Keratinocyte (primary cell): ENCODE measurements around the gene GSTM1. TPM values are rescaled to one million over a fixed set of nuclear protein-coding genes. Genes with fewer than 3 reads are reported as not detected.

Experiments used
- DNase-seq: peaks from one replicate; pipeline ENCODE4 v3.0.0-alpha.2; 2011; ENCODE audit warnings: low read depth, missing footprints, low spot score
- FAIRE-seq: peaks from 2 replicates; lab custom pipeline; 2011; peaks lifted over from hg19 to GRCh38; lab: Jason Lieb, UNC
- H2AFZ ChIP-seq: 2 replicates; pipeline ENCODE4 v1.6.0; 2012; ENCODE audit warnings: low read length, control low read depth, inconsistent platforms; ENCODE audit not compliant: control insufficient read depth
- H3K27ac ChIP-seq: 2 replicates; pipeline ENCODE4 v1.5.1; 2011; ENCODE audit warnings: low read length; ENCODE audit not compliant: control insufficient read depth, insufficient read depth
- H3K27me3 ChIP-seq: 3 replicates; pipeline ENCODE4 v1.6.0; 2011; ENCODE audit warnings: low read length; ENCODE audit not compliant: control insufficient read depth, insufficient read depth; ENCODE audit errors: extremely low read depth
- H3K36me3 ChIP-seq, 2 experiments: 2 replicates in 1 of 2; 3 replicates in 1 of 2; pipeline ENCODE4 v1.5.1; 2011; ENCODE audit warnings: low read length in 2 of 2, mild to moderate bottlenecking in 1 of 2; ENCODE audit not compliant: control insufficient read depth in 2 of 2, insufficient read depth in 2 of 2; ENCODE audit errors: extremely low read depth in 1 of 2
- H3K4me1 ChIP-seq: 3 replicates; pipeline ENCODE4 v1.5.1; 2011; ENCODE audit warnings: low read length; ENCODE audit not compliant: control insufficient read depth, insufficient read depth; ENCODE audit errors: extremely low read depth
- H3K4me2 ChIP-seq: 3 replicates; pipeline ENCODE4 v1.6.0; 2011; ENCODE audit warnings: low read depth, low read length; ENCODE audit not compliant: control insufficient read depth, insufficient read depth; ENCODE audit errors: extremely low read depth
- H3K4me3 ChIP-seq, 3 experiments: fragments of 200-600 bp in 1 of 3; sonication (generic) in 1 of 3; 2 replicates in 2 of 3; 3 replicates in 1 of 3; pipeline ENCODE4 v1.5.1; 2011 to 2016; ENCODE audit warnings: low read length in 3 of 3, mild to moderate bottlenecking in 3 of 3, control low read depth in 2 of 3, inconsistent platforms in 1 of 3, low read depth in 1 of 3, mixed read lengths in 1 of 3, mixed run types in 1 of 3, moderate library complexity in 1 of 3; ENCODE audit not compliant: control insufficient read depth in 2 of 3, insufficient read depth in 2 of 3; ENCODE audit errors: extremely low read depth in 1 of 3
- H3K79me2 ChIP-seq: 2 replicates; pipeline ENCODE4 v1.6.0; 2012; ENCODE audit warnings: low read length; ENCODE audit not compliant: control insufficient read depth, insufficient read depth
- H3K9ac ChIP-seq: 3 replicates; pipeline ENCODE4 v1.6.0; 2011; ENCODE audit warnings: low read length; ENCODE audit not compliant: control insufficient read depth, insufficient read depth; ENCODE audit errors: extremely low read depth
- H3K9me1 ChIP-seq: 3 replicates; pipeline ENCODE4 v1.6.0; 2011; ENCODE audit warnings: low read length; ENCODE audit not compliant: control insufficient read depth, insufficient read depth; ENCODE audit errors: extremely low read depth
- H3K9me3 ChIP-seq: 2 replicates; pipeline ENCODE4 v1.5.1; 2012; ENCODE audit warnings: low read depth, low read length; ENCODE audit not compliant: control insufficient read depth
- H4K20me1 ChIP-seq: 3 replicates; pipeline ENCODE4 v1.6.0; 2011; ENCODE audit warnings: low read length; ENCODE audit not compliant: control insufficient read depth, insufficient read depth; ENCODE audit errors: extremely low read depth
- CTCF ChIP-seq, 3 experiments: IDR thresholded peaks in 1 of 3; conservative IDR thresholded peaks in 1 of 3; optimal IDR thresholded peaks in 1 of 3; 2 replicates in 2 of 3; 3 replicates in 1 of 3; pipeline versions ENCODE3 to v1.5.1; 2011; ENCODE audit warnings: low read length in 3 of 3, mild to moderate bottlenecking in 3 of 3, moderate library complexity in 2 of 3, control low read depth in 1 of 3, inconsistent platforms in 1 of 3; ENCODE audit not compliant: insufficient read depth in 2 of 3; ENCODE audit errors: extremely low read depth in 1 of 3
- EZH2 ChIP-seq: IDR thresholded peaks from one replicate; pipeline ENCODE4 v1.6.1; 2012; ENCODE audit warnings: inconsistent platforms, mild to moderate bottlenecking, low read length, moderate library complexity
- dilution Hi-C: fragments of 300-500 bp; cut with MboI; formaldehyde crosslinking; loops from one replicate; pipeline ENCODE4 v1.7.0; 2020; ENCODE audit warnings: low sequenced_read_pairs; ENCODE audit not compliant: extremely low pct_ligation_motif_present
- polyA plus RNA-seq, 5 experiments: library from polyadenylated mRNA; depleted of rRNA in 3 of 5; stranded (reverse) in 3 of 5; stranded (forward) in 1 of 5; unstranded in 1 of 5; fragments of >200 nt; gene quantifications; 1 replicate in 1 of 5; 2 replicates in 3 of 5; 3 replicates in 1 of 5; pipeline versions ENCODE4 v1.2.1 to v1.2.3, GENCODE V29; 2011 to 2012; ENCODE audit warnings: missing spikeins in 2 of 5, low read depth in 1 of 5, low replicate concordance in 1 of 5

GSTM1 gene
- polyA plus RNA-seq, 1 donor (not counting 4 experiments of a cell fraction or from before 2014, with no cell fraction given): 13.5 TPM

- no peak for DNase-seq
- Histone ChIP-seq H3K79me2 (no peaks in the 10 kb centered on the region), H3K27ac (no peak overlapping the region), H3K9me3 (no peaks in the 10 kb centered on the region), H3K4me3 (no peak overlapping the region), H3K4me1 (no peaks in the 10 kb centered on the region), H3K9ac (no peak overlapping the region), H4K20me1 (no peaks in the 10 kb centered on the region), H3K27me3 (no peaks in the 10 kb centered on the region), H3K4me2 (no peak overlapping the region), H3K9me1 (no peaks in the 10 kb centered on the region), H3K36me3 (no peaks in the 10 kb centered on the region), H2AFZ (no peak overlapping the region)
- dilution Hi-C loops: no loop called here
- FAIRE-seq: no peak
- TF ChIP-seq EZH2 (no peak), CTCF (optimal IDR thresholded peaks at IDR 0.05 in 1 of 3, IDR thresholded peaks at IDR 0.05 in 1 of 3, conservative IDR thresholded peaks at IDR 0.05 in 1 of 3; ENCODE audit: extremely low read depth in 1 of 3, insufficient read depth in 2 of 3, low read length in 3 of 3) (no peak)
Observed at GRCh38 chr1:109644670-109645069, 42.9 kb upstream of the GSTM1 start.

- TF ChIP-seq EZH2 (no peak), CTCF (optimal IDR thresholded peaks at IDR 0.05 in 1 of 3, IDR thresholded peaks at IDR 0.05 in 1 of 3, conservative IDR thresholded peaks at IDR 0.05 in 1 of 3; ENCODE audit: extremely low read depth in 1 of 3, insufficient read depth in 2 of 3, low read length in 3 of 3) (no peak)
- no peak for DNase-seq
- no peaks in the 10 kb centered on the region for H3K27me3 ChIP-seq
- H3K9ac ChIP-seq: no peak overlapping the region
- H3K9me1 ChIP-seq: no peaks in the 10 kb centered on the region
- H3K4me3 ChIP-seq: no peak overlapping the region
- H3K4me2 ChIP-seq: no peak overlapping the region
- H3K27ac ChIP-seq: no peak overlapping the region
- H3K79me2 ChIP-seq: no peaks in the 10 kb centered on the region
- H4K20me1 ChIP-seq: no peaks in the 10 kb centered on the region
- FAIRE-seq: no peak
- no peaks in the 10 kb centered on the region for H3K36me3 ChIP-seq
- H2AFZ ChIP-seq: no peak overlapping the region
- no peaks in the 10 kb centered on the region for H3K4me1 ChIP-seq
- dilution Hi-C loops: no loop called here
- no peaks in the 10 kb centered on the region for H3K9me3 ChIP-seq
Observed at GRCh38 chr1:109649491-109649914, 38.1 kb upstream of the GSTM1 start.
